ENCODE measurements around the gene TBC1D9B.

Gene TBC1D9B

DNA sequence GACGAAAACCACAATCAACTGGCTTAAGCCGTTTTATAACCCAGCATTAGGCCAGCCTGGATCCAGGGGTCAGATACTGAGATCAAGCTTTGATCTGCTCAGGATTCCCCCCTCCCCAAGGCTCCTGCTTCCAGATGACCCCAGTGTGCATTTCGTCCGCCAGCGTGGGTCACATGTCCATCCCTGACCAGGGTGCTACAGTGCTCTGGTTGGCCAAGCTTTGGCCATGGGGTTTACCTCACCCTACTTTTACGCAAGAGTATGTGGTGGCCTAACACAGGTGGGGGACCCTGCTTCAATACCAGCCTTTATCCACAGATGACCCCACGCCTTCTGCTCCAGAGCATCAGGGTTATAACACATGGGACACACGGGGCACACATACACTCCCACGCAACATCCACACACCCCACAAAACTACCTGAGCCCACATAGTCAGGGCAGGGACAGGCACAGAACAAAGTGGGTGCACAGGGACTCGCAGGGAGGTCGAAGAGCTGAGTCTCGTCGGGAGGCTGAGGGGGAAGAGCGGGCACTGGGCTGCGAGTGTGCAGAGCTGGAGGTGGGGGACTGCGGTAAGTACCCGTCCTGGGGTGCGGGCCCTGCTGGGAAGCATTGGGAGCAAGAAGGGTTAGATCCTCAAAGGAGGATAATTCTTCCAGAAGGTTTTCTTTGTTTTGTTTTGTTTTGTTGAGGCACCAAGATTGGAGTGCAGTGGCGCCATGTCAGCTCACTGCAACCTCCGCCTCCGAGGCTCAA is 92.0 kb downstream of the TBC1D9B start:
- no peak for TF ChIP-seq ZBTB7A (IDR thresholded peaks at IDR 0.05; ENCODE audit: low read depth)
- no peak for TF ChIP-seq CEBPB (IDR thresholded peaks at IDR 0.05)
- TF ChIP-seq EGR1 (IDR thresholded peaks at IDR 0.05) = no peak
- no peak for TF ChIP-seq TAF1 (IDR thresholded peaks at IDR 0.05; ENCODE audit: low read depth)
- TF ChIP-seq, protein P1, sequence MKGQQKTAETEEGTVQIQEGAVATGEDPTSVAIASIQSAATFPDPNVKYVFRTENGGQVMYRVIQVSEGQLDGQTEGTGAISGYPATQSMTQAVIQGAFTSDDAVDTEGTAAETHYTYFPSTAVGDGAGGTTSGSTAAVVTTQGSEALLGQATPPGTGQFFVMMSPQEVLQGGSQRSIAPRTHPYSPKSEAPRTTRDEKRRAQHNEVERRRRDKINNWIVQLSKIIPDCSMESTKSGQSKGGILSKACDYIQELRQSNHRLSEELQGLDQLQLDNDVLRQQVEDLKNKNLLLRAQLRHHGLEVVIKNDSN (IDR thresholded peaks at IDR 0.05) = no peak
- TF ChIP-seq, protein P2, sequence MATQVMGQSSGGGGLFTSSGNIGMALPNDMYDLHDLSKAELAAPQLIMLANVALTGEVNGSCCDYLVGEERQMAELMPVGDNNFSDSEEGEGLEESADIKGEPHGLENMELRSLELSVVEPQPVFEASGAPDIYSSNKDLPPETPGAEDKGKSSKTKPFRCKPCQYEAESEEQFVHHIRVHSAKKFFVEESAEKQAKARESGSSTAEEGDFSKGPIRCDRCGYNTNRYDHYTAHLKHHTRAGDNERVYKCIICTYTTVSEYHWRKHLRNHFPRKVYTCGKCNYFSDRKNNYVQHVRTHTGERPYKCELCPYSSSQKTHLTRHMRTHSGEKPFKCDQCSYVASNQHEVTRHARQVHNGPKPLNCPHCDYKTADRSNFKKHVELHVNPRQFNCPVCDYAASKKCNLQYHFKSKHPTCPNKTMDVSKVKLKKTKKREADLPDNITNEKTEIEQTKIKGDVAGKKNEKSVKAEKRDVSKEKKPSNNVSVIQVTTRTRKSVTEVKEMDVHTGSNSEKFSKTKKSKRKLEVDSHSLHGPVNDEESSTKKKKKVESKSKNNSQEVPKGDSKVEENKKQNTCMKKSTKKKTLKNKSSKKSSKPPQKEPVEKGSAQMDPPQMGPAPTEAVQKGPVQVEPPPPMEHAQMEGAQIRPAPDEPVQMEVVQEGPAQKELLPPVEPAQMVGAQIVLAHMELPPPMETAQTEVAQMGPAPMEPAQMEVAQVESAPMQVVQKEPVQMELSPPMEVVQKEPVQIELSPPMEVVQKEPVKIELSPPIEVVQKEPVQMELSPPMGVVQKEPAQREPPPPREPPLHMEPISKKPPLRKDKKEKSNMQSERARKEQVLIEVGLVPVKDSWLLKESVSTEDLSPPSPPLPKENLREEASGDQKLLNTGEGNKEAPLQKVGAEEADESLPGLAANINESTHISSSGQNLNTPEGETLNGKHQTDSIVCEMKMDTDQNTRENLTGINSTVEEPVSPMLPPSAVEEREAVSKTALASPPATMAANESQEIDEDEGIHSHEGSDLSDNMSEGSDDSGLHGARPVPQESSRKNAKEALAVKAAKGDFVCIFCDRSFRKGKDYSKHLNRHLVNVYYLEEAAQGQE (IDR thresholded peaks at IDR 0.05; ENCODE audit: low read depth) = no peak
- no peak for TF ChIP-seq RAD21 (IDR thresholded peaks at IDR 0.05; ENCODE audit: low read depth)
- no peak for TF ChIP-seq TCF12 (IDR thresholded peaks at IDR 0.05; ENCODE audit: low read depth)
- TF ChIP-seq EP300 (IDR thresholded peaks at IDR 0.05; ENCODE audit: borderline replicate concordance) = no peak
- no peak for TF ChIP-seq YY1 (IDR thresholded peaks at IDR 0.05; ENCODE audit: low read depth)
- TF ChIP-seq FOXM1 (IDR thresholded peaks at IDR 0.05; ENCODE audit: borderline replicate concordance, low read depth) = no peak
- TF ChIP-seq, protein P3, sequence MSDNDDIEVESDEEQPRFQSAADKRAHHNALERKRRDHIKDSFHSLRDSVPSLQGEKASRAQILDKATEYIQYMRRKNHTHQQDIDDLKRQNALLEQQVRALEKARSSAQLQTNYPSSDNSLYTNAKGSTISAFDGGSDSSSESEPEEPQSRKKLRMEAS (IDR thresholded peaks at IDR 0.05) = no peak
- TF ChIP-seq NFIC (IDR thresholded peaks at IDR 0.05) = no peak
- TF ChIP-seq CREB1 (IDR thresholded peaks at IDR 0.05; ENCODE audit: low read depth) = no peak

DNA sequence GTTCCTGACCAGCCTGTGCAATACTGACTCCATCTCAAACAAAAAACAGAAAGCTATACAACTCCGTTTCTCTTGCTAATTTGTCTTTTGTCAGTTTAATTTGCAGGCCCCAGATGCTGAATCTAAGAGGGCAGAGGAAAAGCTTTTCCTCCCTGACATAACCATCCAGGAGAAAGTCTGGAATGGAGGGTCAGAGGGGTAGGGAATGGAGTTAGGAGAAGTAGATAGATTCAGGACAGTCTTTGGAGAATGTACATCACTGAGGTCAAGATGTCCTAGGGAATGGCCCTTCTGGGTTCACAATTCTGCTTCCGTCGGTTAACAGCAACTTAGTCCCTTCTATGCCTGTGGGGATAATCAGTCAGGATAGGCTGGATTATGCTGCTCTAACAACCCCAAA is 93.6 kb downstream of the TBC1D9B start:
- TF ChIP-seq TEAD4 (IDR thresholded peaks at IDR 0.05) = no peak
- TF ChIP-seq CEBPB (IDR thresholded peaks at IDR 0.05) = no peak
- TF ChIP-seq, protein P1 (IDR thresholded peaks at IDR 0.05) = no peak
- TF ChIP-seq, protein P2 (IDR thresholded peaks at IDR 0.05; ENCODE audit: low read depth) = no peak
- no peak for TF ChIP-seq EGR1 (IDR thresholded peaks at IDR 0.05)
- TF ChIP-seq FOXM1 (IDR thresholded peaks at IDR 0.05; ENCODE audit: borderline replicate concordance, low read depth) = no peak
- no peak for TF ChIP-seq TCF12 (IDR thresholded peaks at IDR 0.05; ENCODE audit: low read depth)
- no peak for TF ChIP-seq YY1 (IDR thresholded peaks at IDR 0.05; ENCODE audit: low read depth)
- no peak for TF ChIP-seq TAF1 (IDR thresholded peaks at IDR 0.05; ENCODE audit: low read depth)
- no peak for TF ChIP-seq RAD21 (IDR thresholded peaks at IDR 0.05; ENCODE audit: low read depth)
- TF ChIP-seq CREB1 (IDR thresholded peaks at IDR 0.05; ENCODE audit: low read depth) = no peak

DNA sequence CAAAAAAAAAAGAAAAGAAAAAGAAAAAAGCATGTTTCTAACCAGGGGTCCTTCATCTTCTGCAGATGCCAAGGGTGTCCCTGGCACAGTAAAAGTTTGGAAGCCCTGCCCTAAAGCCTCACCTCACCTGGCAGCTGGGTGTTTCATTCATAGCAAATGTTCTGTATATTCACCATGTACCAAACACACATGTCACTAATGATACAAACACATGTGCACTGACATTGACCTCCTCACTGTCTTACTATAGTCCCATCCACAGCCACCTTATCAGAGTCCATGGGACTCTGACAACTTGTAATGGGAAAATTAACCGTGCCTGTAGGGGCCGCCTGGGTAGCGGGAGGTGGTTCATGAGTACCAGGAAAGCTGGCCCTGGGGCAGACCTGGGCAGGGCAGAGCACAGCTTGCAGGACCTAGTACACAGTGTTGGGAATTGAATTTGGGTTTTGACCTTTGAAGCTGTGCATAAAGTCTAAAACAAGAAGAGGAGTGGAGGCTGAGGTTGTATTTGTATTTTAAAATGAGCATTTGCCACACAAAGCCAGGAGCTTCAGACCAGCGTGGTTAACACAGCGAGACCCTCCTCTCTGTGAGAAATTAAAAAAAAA is 94.6 kb downstream of the TBC1D9B start:
- no peak for TF ChIP-seq RAD21 (IDR thresholded peaks at IDR 0.05; ENCODE audit: low read depth)
- TF ChIP-seq CREB1 (IDR thresholded peaks at IDR 0.05; ENCODE audit: low read depth) = no peak
- no peak for TF ChIP-seq FOXM1 (IDR thresholded peaks at IDR 0.05; ENCODE audit: borderline replicate concordance, low read depth)
- TF ChIP-seq, protein P3 (IDR thresholded peaks at IDR 0.05) = no peak
- no peak for TF ChIP-seq TEAD4 (IDR thresholded peaks at IDR 0.05)
- TF ChIP-seq ZBTB7A (IDR thresholded peaks at IDR 0.05; ENCODE audit: low read depth) = no peak
- TF ChIP-seq YY1 (IDR thresholded peaks at IDR 0.05; ENCODE audit: low read depth) = no peak
- TF ChIP-seq TCF12 (IDR thresholded peaks at IDR 0.05; ENCODE audit: low read depth) = no peak
- TF ChIP-seq, protein P2 (IDR thresholded peaks at IDR 0.05; ENCODE audit: low read depth) = no peak
- TF ChIP-seq EGR1 (IDR thresholded peaks at IDR 0.05) = no peak
- TF ChIP-seq, protein P1 (IDR thresholded peaks at IDR 0.05) = no peak
- TF ChIP-seq NFIC (IDR thresholded peaks at IDR 0.05) = no peak
- no peak for TF ChIP-seq EP300 (IDR thresholded peaks at IDR 0.05; ENCODE audit: borderline replicate concordance)
- no peak for TF ChIP-seq CEBPB (IDR thresholded peaks at IDR 0.05)
- TF ChIP-seq TAF1 (IDR thresholded peaks at IDR 0.05; ENCODE audit: low read depth) = no peak
